Amniotic epithelial cell (primary cell): ENCODE results near the gene SHD.

Experiments used
- DNase-seq: peaks from one replicate; pipeline ENCODE4 v3.0.0-alpha.2; 2010; ENCODE audit warnings: low read depth

Gene SHD

DNA sequence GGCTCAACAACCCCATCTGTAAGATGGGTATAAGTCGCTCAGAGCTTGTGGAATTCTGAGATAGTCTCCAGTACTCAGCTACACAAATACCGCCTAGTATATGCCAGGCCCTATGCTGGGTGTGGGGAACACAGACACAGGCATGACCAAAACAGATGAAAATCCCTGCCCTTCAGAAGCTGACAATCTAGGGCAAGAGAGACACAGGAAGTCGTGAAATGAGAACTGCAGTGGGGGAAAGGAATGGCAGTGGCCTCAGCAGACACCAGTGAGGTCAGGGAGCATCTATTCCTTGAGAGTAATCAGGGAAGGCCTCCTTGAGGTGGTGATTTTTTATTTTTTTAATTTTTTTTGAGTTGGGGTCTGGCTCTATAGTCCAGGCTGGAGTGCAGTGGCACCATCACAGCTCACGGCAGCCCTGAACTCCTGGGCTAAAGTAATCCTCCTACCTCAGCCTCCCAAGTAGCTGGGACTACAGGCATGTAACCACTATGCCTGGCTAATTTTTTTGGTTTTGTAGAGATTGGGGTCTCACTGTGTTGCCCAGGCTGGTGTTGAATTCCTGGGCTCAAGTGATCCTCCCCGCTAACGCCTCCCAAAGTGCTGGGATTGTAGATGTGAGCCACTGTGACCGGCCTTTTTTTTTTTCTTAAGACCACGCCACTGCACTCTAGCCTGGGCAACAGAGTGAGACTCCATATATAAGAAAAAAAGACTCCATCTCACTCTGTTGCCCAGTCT is 19.9 kb downstream of the SHD start:
- DNase-seq, result no peak

- no peak for DNase-seq
These were observed 21.5 kb downstream of the SHD start for GRCh38 chr19:4300589-4300988.

DNA sequence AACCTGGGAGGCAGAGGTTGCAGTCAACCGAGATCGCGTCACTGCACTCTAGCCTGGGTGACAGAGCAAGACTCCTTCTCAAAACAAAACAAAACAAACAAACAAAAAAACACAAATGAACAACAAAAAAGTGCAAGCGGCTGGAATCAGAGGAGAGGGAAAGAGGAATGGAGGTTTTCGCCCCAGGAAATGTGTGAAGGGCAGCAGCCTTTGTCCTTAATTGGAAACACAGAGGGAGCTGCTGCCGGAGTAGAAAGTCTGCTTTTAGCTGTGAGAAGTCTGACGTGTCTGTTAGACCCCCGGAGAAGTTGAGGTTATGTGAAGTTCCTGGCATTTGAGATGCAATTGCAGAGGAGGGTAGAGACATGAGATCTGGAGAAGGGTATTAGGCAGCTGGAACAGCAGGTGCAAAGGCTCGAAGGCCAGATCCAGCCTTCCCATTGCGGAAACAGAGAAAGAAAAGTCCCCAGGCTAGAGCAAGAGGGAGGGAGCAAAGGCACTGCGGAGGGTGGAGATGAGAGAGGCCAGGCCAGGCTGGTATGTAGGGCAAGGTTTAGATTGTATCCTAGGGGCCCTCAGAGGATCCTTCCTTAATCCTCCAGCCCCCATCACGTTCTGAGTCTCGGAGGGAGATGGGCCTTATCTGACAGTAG is 22.6 kb downstream of the SHD start:
- DNase-seq, result no peak

GRCh38 chr19:4302243-4302640 is 23.2 kb downstream of the SHD start, which contains the start of gene TMIGD2:
TMIGD2 (minus strand) TSS chr19:4302389; CDS start chr19:4302385, 4 bp downstream.
- no peak for DNase-seq

GRCh38 chr19:4303819-4304537 is 24.9 kb downstream of the SHD start:
- no peak for DNase-seq

DNA sequence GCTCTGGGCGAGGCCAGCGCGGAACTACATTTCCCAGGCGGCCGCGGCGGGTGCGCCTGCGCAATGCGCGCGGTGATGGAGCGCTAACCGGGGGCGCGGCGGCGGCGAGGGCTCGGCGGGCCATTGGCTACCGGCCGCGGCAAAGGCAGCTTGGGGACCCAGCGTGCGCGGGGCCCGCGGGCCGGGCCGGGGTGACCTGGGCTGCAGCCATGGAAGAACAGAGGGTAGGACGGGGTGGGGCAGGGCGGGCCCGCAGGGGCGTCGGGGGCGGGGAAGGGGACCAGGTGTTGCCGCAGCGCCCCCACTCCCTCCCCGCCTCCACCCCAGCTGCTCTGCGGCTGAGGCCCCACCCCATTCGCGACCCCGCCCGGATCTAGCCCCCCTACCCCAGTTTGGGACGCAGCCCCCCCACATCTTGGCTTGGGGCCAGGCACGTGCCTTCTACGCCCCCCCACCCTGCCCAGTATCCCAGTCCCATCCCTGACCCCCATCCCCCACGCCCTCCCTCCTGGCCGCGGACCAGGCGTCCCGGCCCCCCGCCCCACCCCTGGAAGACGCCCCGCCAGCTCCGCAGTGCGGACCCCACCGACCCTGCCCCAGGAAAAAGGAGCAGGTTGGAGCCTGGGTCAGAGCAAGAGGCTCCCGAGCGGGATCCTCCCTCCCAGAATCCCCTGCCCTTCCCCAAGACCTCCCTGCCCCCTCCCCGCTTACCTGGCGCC is 25.6 kb downstream of the SHD start, which contains the start of gene FSD1:
FSD1 (plus strand) TSS at position 61 of the 719 bp plus-strand sequence; CDS start at position 210, 149 bp downstream.
- no peak for DNase-seq

GRCh38 chr19:4305257-4305612 is 26.2 kb downstream of the SHD start:
- DNase-seq, result no peak

DNA sequence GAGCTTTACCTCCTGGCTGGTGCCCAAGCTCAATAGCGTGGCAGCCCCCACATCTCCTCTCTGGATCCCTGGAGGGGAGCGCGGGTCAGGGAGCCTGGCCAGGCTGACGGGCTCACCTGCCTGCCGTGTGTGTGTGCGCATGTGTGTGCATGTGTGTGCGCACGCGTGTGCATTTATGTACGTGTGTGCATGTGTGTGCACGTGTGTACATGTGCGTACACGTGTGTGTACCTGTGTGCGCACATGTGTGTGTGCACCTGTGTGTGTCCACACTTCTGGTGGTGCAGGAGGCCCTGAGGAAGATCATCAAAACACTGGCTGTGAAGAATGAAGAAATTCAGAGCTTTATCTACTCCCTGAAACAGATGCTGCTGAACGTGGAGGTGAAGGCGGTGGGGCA is 26.6 kb downstream of the SHD start:
- no peak for DNase-seq

GRCh38 chr19:4310247-4311121 is 31.4 kb downstream of the SHD start:
- DNase-seq, result no peak

DNA sequence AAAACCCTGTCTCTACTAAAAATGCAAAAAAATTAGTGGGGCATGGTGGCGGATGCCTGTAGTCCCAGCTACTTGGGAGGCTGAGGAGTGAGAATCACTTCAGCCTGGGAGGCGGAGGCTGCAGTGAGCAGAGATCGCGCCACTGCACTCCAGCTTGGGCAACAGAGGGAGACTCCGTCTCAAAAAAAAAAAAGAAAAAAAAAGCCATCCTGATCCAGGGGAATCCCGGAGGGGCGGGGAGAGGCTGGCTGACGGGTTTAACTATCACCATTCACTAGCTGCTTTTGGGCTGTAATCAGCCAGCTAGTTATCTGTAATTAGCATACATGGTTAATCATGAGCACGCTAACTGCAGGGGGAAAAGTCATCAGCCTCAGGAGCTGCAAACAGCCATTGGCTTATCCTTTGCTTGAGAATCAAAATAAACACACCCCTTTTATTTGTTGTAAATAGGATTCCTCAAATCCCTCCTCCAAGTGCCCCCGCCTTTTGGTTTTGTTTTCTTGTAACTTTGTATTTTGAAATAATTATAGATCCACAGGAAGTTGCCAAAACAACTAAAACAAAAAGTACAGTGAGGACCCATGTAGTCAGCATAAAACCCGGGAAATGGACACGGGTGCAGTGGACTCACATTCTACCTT is 34.9 kb downstream of the SHD start:
- DNase-seq, result no peak

DNA sequence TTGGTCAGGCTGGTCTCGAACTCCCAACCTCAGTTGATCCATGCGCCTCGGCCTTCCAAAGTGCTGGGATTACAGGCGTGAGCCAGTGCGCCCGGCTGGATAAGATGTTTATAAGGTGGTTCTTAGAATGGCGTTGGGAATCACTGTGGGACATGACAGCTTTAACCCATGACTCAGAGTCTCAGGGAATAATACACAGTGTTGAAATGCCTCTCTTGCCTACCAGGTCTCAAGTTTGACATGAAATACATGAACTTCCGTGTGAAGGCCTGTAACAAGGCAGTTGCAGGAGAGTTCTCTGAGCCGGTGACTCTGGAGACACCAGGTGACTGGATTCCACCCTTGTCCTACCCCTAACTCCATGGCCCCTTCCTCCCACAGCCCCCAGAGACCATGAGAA is 37.9 kb downstream of the SHD start:
- DNase-seq, result peak; percentile 64

GRCh38 chr19:4318460-4318859 is 39.4 kb downstream of the SHD start:
- DNase-seq, result no peak

- no peak for DNase-seq
These were observed 40.1 kb downstream of the SHD start for GRCh38 chr19:4319067-4319718.

DNA sequence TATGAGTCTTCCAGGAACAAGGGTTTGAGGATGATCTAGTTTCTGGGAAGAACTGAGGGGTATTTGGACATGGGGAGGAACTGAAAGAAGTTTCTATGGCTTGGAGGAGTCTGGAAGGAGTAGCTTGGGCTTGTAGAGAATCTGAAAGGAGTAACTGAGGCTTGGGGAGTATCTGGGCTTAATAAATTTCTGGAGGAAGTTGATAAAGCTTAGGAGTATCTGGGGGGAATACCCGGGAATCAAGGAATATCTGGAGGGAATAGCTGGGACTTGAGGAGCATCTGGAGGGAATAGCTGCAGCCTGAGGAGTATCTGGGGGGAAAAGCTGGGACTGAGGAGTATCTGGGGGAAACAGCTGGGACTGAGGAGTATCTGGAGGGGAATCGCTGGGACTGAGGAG is 41.4 kb downstream of the SHD start:
- DNase-seq, result no peak

GRCh38 chr19:4322942-4323665 is 44.0 kb downstream of the SHD start:
- no peak for DNase-seq

DNA sequence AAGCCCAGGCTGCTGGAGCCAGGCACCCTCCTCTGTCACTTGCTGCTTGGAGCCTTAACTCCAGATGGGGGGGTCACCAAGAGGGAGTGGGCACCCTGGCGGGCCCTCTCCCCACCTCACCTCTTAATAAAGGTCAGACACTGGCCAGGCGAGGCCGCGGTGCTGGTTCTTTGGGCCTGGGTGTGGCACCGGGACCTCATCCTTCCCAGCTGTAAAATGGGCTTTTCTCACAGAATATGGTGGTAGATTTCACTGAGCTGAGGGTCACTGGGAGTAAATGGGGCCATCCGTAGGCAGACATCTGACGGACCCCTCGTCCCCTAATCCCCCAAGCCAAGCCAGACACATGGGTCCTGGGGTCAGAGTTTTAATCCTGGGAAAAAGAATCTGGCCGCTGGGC is 44.6 kb downstream of the SHD start:
- no peak for DNase-seq

DNA sequence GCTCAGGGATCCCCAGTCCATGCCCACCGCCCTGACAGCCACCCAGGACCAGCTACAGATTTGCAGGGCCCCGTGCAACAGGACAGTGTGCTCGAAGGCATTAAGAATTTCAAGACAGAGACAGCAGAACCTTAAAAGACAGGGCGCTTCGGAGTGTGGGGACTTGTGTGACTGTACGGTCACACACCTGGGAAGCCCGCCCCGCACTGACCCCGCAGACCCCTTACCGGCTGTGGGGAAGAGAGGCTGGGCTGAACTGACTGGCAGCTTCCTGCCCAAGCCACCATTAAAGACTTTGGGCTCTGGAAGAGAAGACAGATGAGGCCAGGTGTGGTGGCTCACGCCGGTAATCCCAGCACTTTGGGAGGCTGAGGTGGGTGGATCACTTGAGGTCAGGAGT is 45.2 kb downstream of the SHD start:
- no peak for DNase-seq

DNA sequence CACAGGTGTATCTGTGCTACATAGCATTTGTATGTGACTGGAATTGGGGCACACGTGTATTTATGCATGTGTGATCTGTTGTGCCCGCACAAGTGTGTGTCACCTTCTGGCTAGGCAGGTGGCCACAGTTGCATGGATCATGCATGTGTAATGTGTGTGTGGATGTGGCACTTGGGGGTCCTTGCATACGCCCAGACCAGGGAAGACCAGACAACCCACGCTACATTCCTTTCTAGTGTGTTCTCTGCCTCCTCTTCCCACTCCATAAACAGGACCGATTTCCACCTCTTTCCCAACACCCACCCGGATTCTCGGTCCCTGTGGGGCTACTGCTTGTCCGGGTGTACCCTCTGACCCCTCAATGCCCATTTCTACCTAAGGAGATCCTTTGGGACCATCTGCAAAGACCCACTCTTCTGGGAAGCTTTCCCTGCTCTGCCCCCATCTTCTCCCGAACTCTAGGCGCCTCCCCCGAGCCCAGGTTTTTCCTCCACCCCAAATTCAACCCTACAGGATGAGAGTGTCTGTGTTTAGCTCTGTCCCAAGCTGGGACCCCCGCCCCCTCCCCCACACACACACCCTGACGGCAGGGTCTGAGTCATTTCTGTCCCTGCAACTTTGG is 47.3 kb downstream of the SHD start:
- no peak for DNase-seq

- no peak for DNase-seq
These were observed 47.8 kb downstream of the SHD start for GRCh38 chr19:4326837-4327251.
